Endodermal cell (in vitro differentiated cells): ENCODE results near the gene C6orf15. TPM values are rescaled to one million over a fixed set of nuclear protein-coding genes. Genes with fewer than 3 reads are reported as not detected.

ENCODE experiments used
- DNase-seq: peaks from one replicate; pipeline ENCODE4 v3.0.0-alpha.2; 2017
- H3K27ac ChIP-seq: 2 replicates; pipeline ENCODE4 v1.5.1; 2013; ENCODE audit warnings: mild to moderate bottlenecking, low read depth, low read length, moderate library complexity
- H3K27me3 ChIP-seq: 2 replicates; pipeline ENCODE4 v1.6.1; 2013; ENCODE audit warnings: mild to moderate bottlenecking, low read length, moderate library complexity; ENCODE audit not compliant: insufficient read depth, control insufficient read depth, poor library complexity, severe bottlenecking
- H3K36me3 ChIP-seq: 2 replicates; pipeline ENCODE4 v1.7.0; 2013; ENCODE audit warnings: mild to moderate bottlenecking, low read length, moderate library complexity; ENCODE audit not compliant: control insufficient read depth, insufficient read depth
- H3K4me1 ChIP-seq: one replicate; pipeline ENCODE4 v1.7.0; 2013; ENCODE audit warnings: low read length; ENCODE audit not compliant: control insufficient read depth, insufficient read depth
- H3K4me3 ChIP-seq: 2 replicates; pipeline ENCODE4 v1.5.1; 2013; ENCODE audit warnings: mild to moderate bottlenecking, low read length, moderate library complexity
- H3K9ac ChIP-seq: 2 replicates; pipeline ENCODE4 v1.6.1; 2013; ENCODE audit warnings: mild to moderate bottlenecking, low read length, moderate library complexity; ENCODE audit not compliant: poor library complexity, severe bottlenecking; ENCODE audit errors: extremely low read depth
- H3K9me3 ChIP-seq: 2 replicates; pipeline ENCODE4 v1.6.1; 2013; ENCODE audit warnings: mild to moderate bottlenecking, low read length, moderate library complexity; ENCODE audit not compliant: control insufficient read depth
- H3K27ac Mint-ChIP-seq: 2 replicates; pipeline ENCODE4 v1.8.0; 2020; ENCODE audit warnings: mixed read lengths
- H3K27me3 Mint-ChIP-seq: 2 replicates; pipeline ENCODE4 v1.8.0; 2021; ENCODE audit warnings: mild to moderate bottlenecking, mixed read lengths; ENCODE audit not compliant: insufficient read depth
- H3K36me3 Mint-ChIP-seq: 2 replicates; pipeline ENCODE4 v1.8.0; 2020; ENCODE audit warnings: low read depth, mixed read lengths
- H3K4me1 Mint-ChIP-seq: 2 replicates; pipeline ENCODE4 v1.8.0; 2020; ENCODE audit warnings: mixed read lengths
- H3K4me3 Mint-ChIP-seq: 2 replicates; pipeline ENCODE4 v1.8.0; 2020; ENCODE audit warnings: mild to moderate bottlenecking, moderate library complexity, mixed read lengths
- H3K9me3 Mint-ChIP-seq: 2 replicates; pipeline ENCODE4 v1.8.0; 2020; ENCODE audit warnings: mild to moderate bottlenecking, mixed read lengths
- WGBS, 2 experiments: methylation state at CpG; one replicate each; pipeline versions ENCODE4 v1.1.5 to v1.1.7; 2013; ENCODE audit warnings: missing lambda C conversion rate in 2 of 2, mixed read lengths in 1 of 2; ENCODE audit not compliant: insufficient coverage in 1 of 2, insufficient read length in 1 of 2; 5-methylcytosine and 5-hydroxymethylcytosine counted together
- total RNA-seq, 2 donors: library from RNA; stranded (reverse); fragmentation: NEBNext Ultra II Directional in 1 of 2; extraction: Animal tissue kit (Norgen Biotek cat#: 25700) in 1 of 2; gene quantifications; 2 replicates in 1 of 2; 3 replicates in 1 of 2; pipeline ENCODE4 v1.2.1, GENCODE V29; 2021
- TF ChIP-seq, protein P1 (sequence below): fragments of 200-600 bp; sonication (generic); conservative IDR thresholded peaks from 2 replicates; pipeline ENCODE4 v1.5.0; 2021; ENCODE audit warnings: antibody characterized with exemption, mild to moderate bottlenecking

C6orf15 gene
- total RNA-seq, 2 donors from 2014 or later, result not detected

DNA sequence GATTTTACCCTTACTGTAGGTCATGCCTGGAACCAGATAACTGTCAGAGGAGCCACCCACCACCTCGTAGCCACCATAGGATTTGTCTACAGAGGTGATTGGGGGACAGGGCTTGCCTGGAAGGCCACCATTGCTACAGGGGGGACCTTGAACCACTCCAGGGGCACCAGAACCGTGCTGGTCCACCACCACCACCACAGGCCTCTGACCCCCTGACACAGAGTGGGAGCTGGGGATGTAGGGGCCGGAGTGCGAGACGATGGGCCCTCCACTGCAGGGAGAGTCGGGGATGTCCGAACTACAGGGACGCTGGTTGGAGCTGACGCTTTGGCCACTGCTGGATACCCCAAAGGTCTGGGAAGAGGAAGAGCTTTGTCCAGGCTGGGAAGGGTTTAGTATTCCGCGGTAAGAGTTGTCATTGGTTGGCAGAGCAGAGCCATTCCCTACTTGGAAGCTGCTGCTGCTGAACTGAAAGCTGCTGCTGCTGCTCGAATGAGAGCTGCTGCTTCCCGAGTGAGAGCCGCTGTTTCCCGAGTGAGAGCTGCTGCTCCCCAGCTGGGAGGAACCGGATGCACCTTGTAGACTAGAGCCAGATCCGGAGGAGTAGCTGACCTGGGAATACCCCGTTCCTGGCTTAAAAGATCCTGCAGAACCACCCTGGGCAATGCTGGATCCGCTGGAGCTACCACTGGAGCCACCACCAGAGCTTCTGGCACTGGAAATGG is 4.4 kb upstream of the C6orf15 start:
- Histone ChIP-seq H3K36me3 (no peaks in the 10 kb centered on the region), H3K4me1 (peaks cover 9% of the 10 kb centered on the region), H3K9me3 (no peaks in the 10 kb centered on the region), H3K4me3 (no peak overlapping the region), H3K27ac (no peak overlapping the region), H3K27me3 (no peaks in the 10 kb centered on the region), H3K9ac (no peak overlapping the region)
- Mint-ChIP-seq H3K9me3 (no peaks in the 10 kb centered on the region), H3K27me3 (peaks cover 15% of the 10 kb centered on the region), H3K4me1 (peaks cover 17% of the 10 kb centered on the region), H3K36me3 (no peaks in the 10 kb centered on the region), H3K4me3 (no peak overlapping the region), H3K27ac (no peak overlapping the region)
- no peak for DNase-seq
- TF ChIP-seq, protein P1, sequence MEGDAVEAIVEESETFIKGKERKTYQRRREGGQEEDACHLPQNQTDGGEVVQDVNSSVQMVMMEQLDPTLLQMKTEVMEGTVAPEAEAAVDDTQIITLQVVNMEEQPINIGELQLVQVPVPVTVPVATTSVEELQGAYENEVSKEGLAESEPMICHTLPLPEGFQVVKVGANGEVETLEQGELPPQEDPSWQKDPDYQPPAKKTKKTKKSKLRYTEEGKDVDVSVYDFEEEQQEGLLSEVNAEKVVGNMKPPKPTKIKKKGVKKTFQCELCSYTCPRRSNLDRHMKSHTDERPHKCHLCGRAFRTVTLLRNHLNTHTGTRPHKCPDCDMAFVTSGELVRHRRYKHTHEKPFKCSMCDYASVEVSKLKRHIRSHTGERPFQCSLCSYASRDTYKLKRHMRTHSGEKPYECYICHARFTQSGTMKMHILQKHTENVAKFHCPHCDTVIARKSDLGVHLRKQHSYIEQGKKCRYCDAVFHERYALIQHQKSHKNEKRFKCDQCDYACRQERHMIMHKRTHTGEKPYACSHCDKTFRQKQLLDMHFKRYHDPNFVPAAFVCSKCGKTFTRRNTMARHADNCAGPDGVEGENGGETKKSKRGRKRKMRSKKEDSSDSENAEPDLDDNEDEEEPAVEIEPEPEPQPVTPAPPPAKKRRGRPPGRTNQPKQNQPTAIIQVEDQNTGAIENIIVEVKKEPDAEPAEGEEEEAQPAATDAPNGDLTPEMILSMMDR, result no peak
- 90 to 94% methylated on average over 9 to 19 of the region's 19 CpGs for WGBS, 2 experiments

GRCh38 chr6:31115941-31116560 is 3.7 kb upstream of the C6orf15 start:
- Mint-ChIP-seq H3K27ac (no peak overlapping the region), H3K9me3 (no peaks in the 10 kb centered on the region)

GRCh38 chr6:31114970-31115849 is 2.8 kb upstream of the C6orf15 start:
- 83 to 96% methylated on average over 5 to 9 of the region's 9 CpGs for WGBS, 2 experiments
- H3K27ac ChIP-seq, result no peak overlapping the region

More at GRCh38 chr6:31115941-31116560, 3.7 kb upstream of the C6orf15 start:
- Histone ChIP-seq H3K4me3 (no peak overlapping the region), H3K27ac (no peak overlapping the region), H3K9ac (no peak overlapping the region), H3K27me3 (no peaks in the 10 kb centered on the region), H3K9me3 (no peaks in the 10 kb centered on the region), H3K4me1 (peaks cover 9% of the 10 kb centered on the region), H3K36me3 (no peaks in the 10 kb centered on the region)
- 92 to 98% methylated on average over 9 to 12 of the region's 12 CpGs for WGBS, 2 experiments
- TF ChIP-seq, protein P1, result no peak
- Mint-ChIP-seq H3K36me3 (no peaks in the 10 kb centered on the region), H3K27me3 (peaks cover 15% of the 10 kb centered on the region), H3K4me1 (peaks cover 18% of the 10 kb centered on the region), H3K4me3 (no peak overlapping the region)
- DNase-seq, result no peak

More at GRCh38 chr6:31114970-31115849, 2.8 kb upstream of the C6orf15 start:
- no peaks in the 10 kb centered on the region for H3K9me3 Mint-ChIP-seq
- H3K36me3 Mint-ChIP-seq, result no peaks in the 10 kb centered on the region
- no peaks in the 10 kb centered on the region for H3K36me3 ChIP-seq
- no peaks in the 10 kb centered on the region for H3K27me3 ChIP-seq
- DNase-seq, result no peak
- no peaks in the 10 kb centered on the region for H3K9me3 ChIP-seq
- peaks cover 26% of the 10 kb centered on the region for H3K4me1 Mint-ChIP-seq
- H3K4me1 ChIP-seq, result peaks cover 9% of the 10 kb centered on the region
- H3K27me3 Mint-ChIP-seq, result peaks cover 15% of the 10 kb centered on the region
- no peak overlapping the region for H3K9ac ChIP-seq
- no peak overlapping the region for H3K4me3 ChIP-seq
- H3K27ac Mint-ChIP-seq, result peak overlapping the region; percentile 9
- TF ChIP-seq, protein P1, result peak; percentile 60
- no peak overlapping the region for H3K4me3 Mint-ChIP-seq
